ENCODE measurements around the gene GABRA4. TPM values are rescaled to one million over a fixed set of nuclear protein-coding genes. Genes with fewer than 3 reads are reported as not detected.

The GABRA4 gene
- polyA plus RNA-seq, 1 experiment, result not detected

- DNase-seq (ENCODE audit: low read depth), result no peak
- ChIA-PET POLR2A (no interaction called here), CTCF (no interaction called here)
- no peaks in the 10 kb centered on the region for H3K36me3 ChIP-seq (ENCODE audit: control insufficient read depth, insufficient read depth, low read length)
- H3K4me3 ChIP-seq (ENCODE audit: low read depth, low read length), result no peak overlapping the region
- no peak for TF ChIP-seq CTCF (IDR thresholded peaks at IDR 0.05; ENCODE audit: insufficient read depth, low read depth, low read length)
- H3K27me3 ChIP-seq (ENCODE audit: control insufficient read depth, insufficient read depth, low read length), result no peaks in the 10 kb centered on the region
These were observed 12.5 kb downstream of the GABRA4 start for GRCh38 chr4:46980851-46981250.

- no peak for TF ChIP-seq CTCF (IDR thresholded peaks at IDR 0.05; ENCODE audit: insufficient read depth, low read depth, low read length)
- H3K36me3 ChIP-seq (ENCODE audit: control insufficient read depth, insufficient read depth, low read length), result no peaks in the 10 kb centered on the region
- CTCF ChIA-PET, result no interaction called here
- no peaks in the 10 kb centered on the region for H3K27me3 ChIP-seq (ENCODE audit: control insufficient read depth, insufficient read depth, low read length)
- no peak overlapping the region for H3K4me3 ChIP-seq (ENCODE audit: low read depth, low read length)
- POLR2A ChIA-PET, result no interaction called here
- no peak for DNase-seq (ENCODE audit: low read depth)
These were observed 13.7 kb downstream of the GABRA4 start for GRCh38 chr4:46979726-46980125.

GRCh38 chr4:46979283-46979682 is 14.1 kb downstream of the GABRA4 start:
- DNase-seq (ENCODE audit: low read depth), result no peak
- H3K36me3 ChIP-seq (ENCODE audit: control insufficient read depth, insufficient read depth, low read length), result no peaks in the 10 kb centered on the region
- no peak overlapping the region for H3K4me3 ChIP-seq (ENCODE audit: low read depth, low read length)
- H3K27me3 ChIP-seq (ENCODE audit: control insufficient read depth, insufficient read depth, low read length), result no peaks in the 10 kb centered on the region
- POLR2A ChIA-PET, result no interaction called here
- no peak for TF ChIP-seq CTCF (IDR thresholded peaks at IDR 0.05; ENCODE audit: insufficient read depth, low read depth, low read length)
- CTCF ChIA-PET, result no interaction called here

GRCh38 chr4:46977245-46977644 is 16.1 kb downstream of the GABRA4 start:
- Histone ChIP-seq H3K36me3 (ENCODE audit: control insufficient read depth, insufficient read depth, low read length) (no peaks in the 10 kb centered on the region), H3K4me3 (ENCODE audit: low read depth, low read length) (no peak overlapping the region), H3K27me3 (ENCODE audit: control insufficient read depth, insufficient read depth, low read length) (no peaks in the 10 kb centered on the region)
- no peak for DNase-seq (ENCODE audit: low read depth)
- ChIA-PET CTCF (no interaction called here), POLR2A (no interaction called here)
- no peak for TF ChIP-seq CTCF (IDR thresholded peaks at IDR 0.05; ENCODE audit: insufficient read depth, low read depth, low read length)

GRCh38 chr4:46975812-46976553 is 17.4 kb downstream of the GABRA4 start:
- TF ChIP-seq CTCF (IDR thresholded peaks at IDR 0.05; ENCODE audit: insufficient read depth, low read depth, low read length), result no peak
- DNase-seq (ENCODE audit: low read depth), result no peak
- Histone ChIP-seq H3K27me3 (ENCODE audit: control insufficient read depth, insufficient read depth, low read length) (no peaks in the 10 kb centered on the region), H3K4me3 (ENCODE audit: low read depth, low read length) (no peak overlapping the region), H3K36me3 (ENCODE audit: control insufficient read depth, insufficient read depth, low read length) (no peaks in the 10 kb centered on the region)
- ChIA-PET CTCF (no interaction called here), POLR2A (no interaction called here)
